HepG2 (cell line): ENCODE data around the gene LRP10. TPM values are rescaled to one million over a fixed set of nuclear protein-coding genes. Genes with fewer than 3 reads are reported as not detected.

Experiments
- CREB1 ChIP-seq, 2 experiments: fragments of 450-650 bp in 1 of 2; IDR thresholded peaks; 2 replicates each; pipeline ENCODE4 v1.6.1; 2016 to 2017; ENCODE audit warnings: control low read depth in 1 of 2, mild to moderate bottlenecking in 1 of 2, missing compliant biosample characterization in 1 of 2, missing genetic modification characterization in 1 of 2
- FOSL1 ChIP-seq: sonication (generic); formaldehyde crosslinking; IDR thresholded peaks from 2 replicates; pipeline ENCODE4 v1.9.0; 2021; ENCODE audit warnings: missing genetic modification reagents, borderline replicate concordance
- FOXO4 ChIP-seq: sonication (generic); formaldehyde crosslinking; conservative IDR thresholded peaks from 2 replicates; pipeline ENCODE4 v1.8.1; 2023; ENCODE audit warnings: missing genetic modification reagents
- HINFP ChIP-seq: sonication (generic); formaldehyde crosslinking; IDR thresholded peaks from 2 replicates; pipeline ENCODE4 v1.4.0; 2020; ENCODE audit warnings: low read depth, mild to moderate bottlenecking, missing genetic modification reagents
- LRRFIP1 ChIP-seq: sonication (generic); formaldehyde crosslinking; conservative IDR thresholded peaks from 2 replicates; pipeline ENCODE4 v1.4.0; 2020; ENCODE audit warnings: missing genetic modification reagents
- MED8 ChIP-seq: sonication (generic); formaldehyde crosslinking; IDR thresholded peaks from 2 replicates; pipeline ENCODE4 v1.8.1; 2023; ENCODE audit warnings: mild to moderate bottlenecking, missing genetic modification reagents; ENCODE audit not compliant: insufficient replicate concordance
- MXD1 ChIP-seq: sonication (generic); formaldehyde crosslinking; IDR thresholded peaks from 2 replicates; pipeline ENCODE4 v1.4.0; 2020; ENCODE audit warnings: mild to moderate bottlenecking, missing genetic modification reagents
- NPAS2 ChIP-seq: sonication (generic); formaldehyde crosslinking; IDR thresholded peaks from 2 replicates; pipeline ENCODE4 v1.8.0; 2022; ENCODE audit warnings: mild to moderate bottlenecking, missing genetic modification reagents, borderline replicate concordance
- NR2F2 ChIP-seq: IDR thresholded peaks from 2 replicates; pipeline ENCODE4 v1.6.1; 2012; ENCODE audit warnings: low read depth, inconsistent platforms, borderline replicate concordance
- ONECUT2 ChIP-seq: sonication (generic); formaldehyde crosslinking; IDR thresholded peaks from 2 replicates; pipeline ENCODE4 v1.4.0; 2020; ENCODE audit warnings: missing genetic modification reagents
- SRY ChIP-seq: sonication (generic); formaldehyde crosslinking; IDR thresholded peaks from 2 replicates; pipeline ENCODE4 v1.8.0; 2022; ENCODE audit warnings: mild to moderate bottlenecking, missing genetic modification reagents
- YY1 ChIP-seq: IDR thresholded peaks from 2 replicates; pipeline ENCODE4 v1.6.1; 2011; ENCODE audit warnings: low read length, low read depth, moderate library complexity, mild to moderate bottlenecking; ENCODE audit not compliant: insufficient read depth, insufficient replicate concordance
- ZFP36L1 ChIP-seq: sonication (generic); formaldehyde crosslinking; IDR thresholded peaks from 2 replicates; pipeline ENCODE4 v1.8.0; 2022; ENCODE audit warnings: mild to moderate bottlenecking, missing genetic modification reagents, moderate library complexity
- ZNF329 ChIP-seq: sonication (generic); formaldehyde crosslinking; IDR thresholded peaks from 2 replicates; pipeline ENCODE4 v1.9.0; 2021; ENCODE audit warnings: low read depth, mild to moderate bottlenecking, missing genetic modification reagents
- ZNF383 ChIP-seq: sonication (generic); formaldehyde crosslinking; IDR thresholded peaks from 2 replicates; pipeline ENCODE4 v1.4.0; 2020; ENCODE audit warnings: missing genetic modification reagents, mild to moderate bottlenecking, borderline replicate concordance
- ZNF451 ChIP-seq: sonication (generic); formaldehyde crosslinking; IDR thresholded peaks from 2 replicates; pipeline ENCODE4 v1.5.0; 2020; ENCODE audit warnings: mild to moderate bottlenecking, missing genetic modification reagents
- ZNF556 ChIP-seq: sonication (generic); formaldehyde crosslinking; IDR thresholded peaks from 2 replicates; pipeline ENCODE4 v1.4.0; 2020; ENCODE audit warnings: mild to moderate bottlenecking, missing genetic modification reagents, borderline replicate concordance
- ZNF710 ChIP-seq: sonication (generic); formaldehyde crosslinking; IDR thresholded peaks from 2 replicates; pipeline ENCODE4 v1.5.0; 2020; ENCODE audit warnings: mild to moderate bottlenecking, missing genetic modification reagents, borderline replicate concordance
- polyA plus RNA-seq, 8 experiments: library from polyadenylated mRNA; depleted of rRNA in 3 of 8; stranded (reverse) in 7 of 8; unstranded in 1 of 8; fragments of >200 nt; fragmentation: Illumina TruSeq in 4 of 8; extraction: Trizol in 4 of 8; gene quantifications; 2 replicates each; pipeline versions ENCODE4 v1.2.1 to v1.2.3, GENCODE V29; 2011 to 2016; ENCODE audit warnings: low read depth in 4 of 8, missing spikeins in 1 of 8, mixed read lengths in 1 of 8; ENCODE audit not compliant: insufficient read depth in 1 of 8
- total RNA-seq, 5 experiments: library from RNA; depleted of rRNA; stranded (reverse); fragments of >200 nt; fragmentation: Illumina TruSeq; extraction: Trizol; gene quantifications; 2 replicates each; pipeline ENCODE4 v1.2.3, GENCODE V29; 2016; ENCODE audit warnings: low read depth in 1 of 5

The LRP10 gene
- total and polyA plus RNA-seq, 2 of the 13 experiments (the other 11 are each of a cell fraction or from before 2014, with no cell fraction given), result 16.9 to 45.2 TPM

- TF ChIP-seq ZNF451 (CRISPR knock-in tag) (peak; percentile 85; the same call in 1 of the 2 replicates), NR2F2 (peak; percentile 50; the same call in 1 of the 2 replicates), FOXO4 (CRISPR knock-in tag) (0 out of 2 replicates have a peak, but pooled peaks have one; percentile 39), ZNF710 (CRISPR knock-in tag) (peak; percentile 84), FOSL1 (CRISPR knock-in tag) (no peak), ZNF383 (CRISPR knock-in tag) (peak; percentile 99; the same call in 1 of the 2 replicates), ONECUT2 (CRISPR knock-in tag) (no peak), NPAS2 (CRISPR knock-in tag) (no peak), HINFP (CRISPR knock-in tag) (peak; percentile 94), MXD1 (CRISPR knock-in tag) (peak; percentile 87), CREB1 (IDR thresholded peaks at IDR 0.05) (no peak), CREB1 (CRISPR knock-in tag; IDR thresholded peaks at IDR 0.05) (no peak), LRRFIP1 (CRISPR knock-in tag) (0 out of 2 replicates have a peak, but pooled peaks have one; percentile 40), ZFP36L1 (CRISPR knock-in tag) (peak; percentile 89), YY1 (peak; percentile 82), SRY (CRISPR knock-in tag) (peak; percentile 87), ZNF556 (CRISPR knock-in tag) (peak; percentile 95), MED8 (CRISPR knock-in tag) (peak; percentile 41), ZNF329 (CRISPR knock-in tag) (0 out of 2 replicates have a peak, but pooled peaks have one; percentile 86)
Measured at GRCh38 chr14:22852940-22853767, 18.4 kb upstream of the LRP10 start (continued).
